Fibroblast of villous mesenchyme (primary cell): ENCODE data around the gene CEP70. TPM values are rescaled to one million over a fixed set of nuclear protein-coding genes. Genes with fewer than 3 reads are reported as not detected.

ENCODE experiments used
- DNase-seq: peaks from one replicate; pipeline ENCODE4 v3.0.0-alpha.2; 2010; ENCODE audit warnings: low read depth
- H3K4me3 ChIP-seq: 2 replicates; pipeline ENCODE4 v1.5.1; 2011; ENCODE audit warnings: low read depth, mild to moderate bottlenecking, low read length
- CTCF ChIP-seq: IDR thresholded peaks from 2 replicates; pipeline ENCODE4 v1.5.1; 2012; ENCODE audit warnings: low read depth, mild to moderate bottlenecking, low read length; ENCODE audit not compliant: insufficient read depth
- total RNA-seq: library from RNA; depleted of rRNA; stranded (reverse); fragments of >200 nt; gene quantifications from 2 replicates; pipeline ENCODE4 v1.2.3, GENCODE V29; 2012

Gene CEP70
- total RNA-seq, 1 donor, result 29.4 TPM

GRCh38 chr3:138473391-138473790 is 120.7 kb downstream of the CEP70 start:
- no peak for DNase-seq
- no peak for TF ChIP-seq CTCF

GRCh38 chr3:138472141-138472825 is 121.8 kb downstream of the CEP70 start:
- TF ChIP-seq CTCF, result no peak
- no peak overlapping the region for H3K4me3 ChIP-seq
- DNase-seq, result no peak

More at GRCh38 chr3:138473391-138473790, 120.7 kb downstream of the CEP70 start:
- H3K4me3 ChIP-seq, result no peak overlapping the region

GRCh38 chr3:138471481-138471880 is 122.6 kb downstream of the CEP70 start:
- no peak for TF ChIP-seq CTCF
- H3K4me3 ChIP-seq, result no peak overlapping the region
- peak; percentile 58 for DNase-seq

GRCh38 chr3:138470687-138471086 is 123.4 kb downstream of the CEP70 start:
- no peak overlapping the region for H3K4me3 ChIP-seq
- peak; percentile 25 for DNase-seq
- no peak for TF ChIP-seq CTCF

- TF ChIP-seq CTCF, result no peak
- H3K4me3 ChIP-seq, result no peak overlapping the region
- no peak for DNase-seq
Observed at GRCh38 chr3:138469874-138470273, 124.2 kb downstream of the CEP70 start.

- no peak overlapping the region for H3K4me3 ChIP-seq
- no peak for TF ChIP-seq CTCF
- DNase-seq, result peak; percentile 67
Observed at GRCh38 chr3:138468886-138469285, 125.2 kb downstream of the CEP70 start.

- TF ChIP-seq CTCF, result no peak
- DNase-seq, result no peak
- no peak overlapping the region for H3K4me3 ChIP-seq
Observed at GRCh38 chr3:138468451-138468850, 125.6 kb downstream of the CEP70 start.
